GM19468 (cell line): ENCODE results near the gene TFDP1.

Source experiments
- ATAC-seq: cut with Tn5 transposase; IDR thresholded peaks from one replicate; pipeline ENCODE4 v1.9.1; 2021; ENCODE audit warnings: mild to moderate bottlenecking, moderate library complexity, moderate number of reproducible peaks; ENCODE audit not compliant: unreplicated experiment; ENCODE audit errors: extremely low read depth

Gene TFDP1

DNA sequence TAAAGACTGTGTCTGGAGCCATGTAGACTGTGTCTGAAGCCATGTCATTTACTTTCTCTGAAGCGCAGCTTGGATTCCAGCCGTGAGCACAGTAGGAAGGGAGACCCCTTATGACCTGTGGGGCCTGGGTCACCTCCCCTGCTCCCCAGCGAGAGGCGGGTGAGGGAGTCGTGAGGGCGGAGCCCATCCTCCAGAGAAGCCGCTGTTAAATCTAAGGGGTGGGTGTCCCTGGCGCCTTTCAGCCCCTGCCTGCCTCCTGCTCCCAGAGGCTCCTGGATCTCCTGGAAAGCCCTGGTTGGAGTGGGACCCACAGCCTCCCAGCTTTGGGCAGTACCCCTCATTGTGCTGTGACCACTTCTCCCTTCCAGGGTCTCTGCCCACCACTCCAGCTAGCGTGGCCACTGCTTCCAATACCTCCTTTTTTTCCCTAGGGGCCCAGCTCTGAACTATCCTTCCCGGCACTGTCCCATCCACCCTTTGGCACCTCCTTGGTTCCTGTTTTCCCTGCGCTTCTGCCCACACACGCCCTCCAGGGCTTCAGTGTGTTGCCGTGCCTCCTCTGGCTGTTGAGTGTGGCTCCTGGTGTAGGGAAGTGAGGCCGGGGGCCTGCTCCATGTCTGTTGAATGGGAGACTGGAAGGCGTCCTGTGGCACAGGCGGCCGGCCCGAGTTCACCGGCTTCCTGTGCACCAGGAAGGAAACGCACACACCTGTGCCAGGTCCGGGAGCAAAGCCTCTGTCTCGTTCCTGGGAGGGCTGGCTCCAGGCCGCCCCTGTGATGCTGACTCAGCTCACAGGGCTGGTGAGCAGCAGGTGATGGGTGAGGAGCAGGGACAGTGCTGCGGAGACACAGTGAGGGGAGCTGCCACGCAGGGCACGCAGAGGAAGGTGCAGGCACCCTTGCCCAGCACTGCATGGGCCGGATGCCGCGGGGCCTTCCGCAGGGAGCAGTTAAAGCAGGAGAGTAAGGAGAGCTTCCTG is 44.0 kb downstream of the TFDP1 start:
- ATAC-seq: no peak

DNA sequence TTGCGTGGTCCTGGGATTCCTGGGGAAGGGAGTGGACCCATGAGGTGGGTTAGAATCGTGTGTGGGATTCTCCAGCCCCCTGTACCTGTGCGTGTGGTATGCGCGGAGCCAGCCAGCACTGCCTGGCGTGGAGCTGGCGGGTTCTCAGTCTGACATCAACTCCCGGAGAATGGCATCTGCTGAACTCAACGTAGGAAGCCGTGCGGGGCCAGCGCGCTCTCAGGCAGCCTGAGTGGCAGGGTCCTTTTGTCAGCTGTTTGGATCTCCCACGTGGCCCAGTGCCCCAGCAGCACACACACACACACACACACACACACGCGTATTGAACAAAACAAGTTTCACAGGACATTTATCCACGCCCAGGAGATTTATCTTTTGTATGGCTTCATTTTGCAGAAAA is 45.3 kb downstream of the TFDP1 start:
- ATAC-seq: no peak

DNA sequence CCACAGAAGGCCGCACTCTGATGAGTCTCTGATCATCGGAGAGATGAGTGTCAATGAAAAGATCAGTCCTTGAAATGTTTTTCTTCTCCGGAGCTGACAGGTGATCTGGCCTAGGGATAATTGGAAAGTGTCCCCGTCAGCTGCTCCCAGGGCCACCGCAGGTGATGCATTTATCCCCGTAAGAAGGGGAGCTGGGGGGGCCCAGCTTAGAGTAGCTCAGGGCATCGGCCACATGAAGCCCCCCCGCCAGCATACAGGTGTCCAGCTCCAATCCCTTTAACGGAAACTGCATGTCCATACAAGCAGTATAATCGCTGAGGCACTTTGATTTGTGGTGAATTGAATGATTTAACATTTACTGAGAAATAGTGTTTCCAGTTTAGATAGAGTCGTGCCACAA is 45.7 kb downstream of the TFDP1 start:
- ATAC-seq: no peak

DNA sequence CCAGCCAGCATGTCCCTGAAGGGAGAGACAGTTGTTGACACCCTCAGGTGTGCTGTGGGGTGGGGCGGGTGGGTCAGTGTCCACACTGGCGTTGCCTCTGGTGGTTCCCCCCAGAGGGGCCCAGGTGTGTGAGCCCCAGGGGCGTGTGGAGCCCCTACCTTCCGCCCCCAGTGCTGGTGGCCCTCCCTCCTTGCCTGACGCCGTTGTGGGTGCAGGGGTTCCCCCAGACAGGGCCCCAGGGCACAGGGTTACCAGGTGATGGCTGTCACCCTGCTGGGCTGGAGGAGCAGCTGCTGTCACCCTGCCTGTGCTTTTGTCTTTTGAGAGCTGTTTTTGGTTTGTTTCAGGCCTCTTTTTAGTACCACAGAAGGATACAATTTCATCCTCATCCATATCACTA is 46.3 kb downstream of the TFDP1 start:
- no peak for ATAC-seq

DNA sequence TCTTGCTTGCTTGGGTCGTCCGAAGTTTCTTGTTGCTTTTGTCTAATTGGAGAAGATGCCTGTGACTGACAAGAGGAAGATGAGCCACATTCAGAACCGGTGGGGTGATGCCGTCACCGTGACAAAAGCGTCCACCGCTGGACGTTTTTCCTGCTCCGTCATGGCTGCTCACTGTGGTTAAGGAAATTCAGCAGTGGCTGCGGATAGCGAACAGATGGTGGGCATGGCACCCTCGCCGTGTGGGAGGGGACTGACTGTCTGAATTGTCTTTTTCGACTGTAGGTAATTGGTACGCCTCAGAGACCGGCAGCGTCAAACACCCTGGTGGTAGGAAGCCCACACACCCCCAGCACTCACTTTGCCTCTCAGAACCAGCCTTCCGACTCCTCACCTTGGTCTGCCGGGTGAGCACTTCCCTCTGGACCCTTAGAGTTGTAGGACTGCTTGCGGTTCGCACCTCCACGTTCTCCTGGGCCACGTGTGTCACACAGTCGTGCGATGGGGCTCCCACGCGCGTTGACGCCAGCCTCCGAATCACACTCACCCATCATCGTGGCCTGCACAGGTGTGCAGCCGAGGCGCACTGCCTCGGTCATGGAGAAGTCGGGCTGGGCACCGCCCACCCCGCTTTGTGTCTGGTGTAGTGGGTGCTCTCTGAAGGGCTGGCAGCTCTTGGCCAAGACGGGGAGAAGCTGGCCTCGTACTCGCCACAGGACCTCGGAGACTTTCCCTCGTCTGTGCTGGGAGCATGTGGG is 47.0 kb downstream of the TFDP1 start:
- ATAC-seq: no peak

DNA sequence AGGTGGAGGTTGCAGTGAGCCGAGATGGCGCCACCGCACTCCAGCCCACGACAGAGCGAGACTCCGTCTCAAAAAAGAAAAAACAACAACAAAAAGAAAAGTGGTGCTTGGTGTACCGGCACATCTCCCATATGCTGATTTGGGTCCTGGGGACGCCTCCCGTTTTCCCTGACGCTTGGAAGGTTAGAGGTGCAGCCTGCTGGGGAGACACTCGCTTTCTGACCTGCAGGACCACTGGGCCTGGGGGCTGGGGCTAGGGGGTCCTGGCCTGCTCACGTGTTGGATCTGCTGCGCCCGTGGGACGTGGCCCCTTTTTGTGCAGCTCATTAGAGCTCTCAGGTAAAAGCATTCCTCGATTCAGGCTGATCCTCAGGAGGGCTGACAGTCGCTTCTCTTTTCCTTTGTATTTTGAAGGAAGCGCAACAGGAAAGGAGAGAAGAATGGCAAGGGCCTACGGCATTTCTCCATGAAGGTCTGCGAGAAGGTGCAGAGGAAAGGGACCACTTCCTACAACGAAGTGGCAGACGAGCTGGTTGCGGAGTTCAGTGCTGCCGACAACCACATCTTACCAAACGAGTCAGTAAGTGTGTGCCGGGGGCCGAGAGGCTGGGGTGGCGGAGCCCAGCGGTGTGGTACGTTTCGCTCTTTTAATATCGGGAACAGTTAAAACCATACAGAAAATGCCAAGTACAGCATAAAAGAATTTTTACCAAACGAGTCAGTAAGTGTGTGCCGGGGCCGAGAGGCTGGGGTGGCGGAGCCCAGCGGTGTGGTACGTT is 48.3 kb downstream of the TFDP1 start:
- ATAC-seq: no peak

DNA sequence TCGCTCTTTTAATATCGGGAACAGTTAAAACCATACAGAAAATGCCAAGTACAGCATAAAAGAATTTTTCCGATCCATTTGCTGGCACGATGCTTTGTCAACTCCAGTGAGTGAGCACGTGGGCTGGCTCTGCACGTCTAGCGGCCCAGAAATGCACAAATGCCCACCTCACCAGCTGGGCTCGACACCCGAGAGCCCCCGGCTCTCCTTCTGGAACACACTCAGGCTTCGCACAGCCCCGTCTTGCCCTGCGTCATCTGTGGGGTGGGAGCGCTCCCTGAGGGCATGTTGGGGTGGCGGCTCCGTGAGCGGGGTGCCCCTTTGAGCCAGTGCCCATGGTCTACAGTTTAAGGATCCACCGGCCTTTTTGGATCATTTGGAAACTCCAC is 48.9 kb downstream of the TFDP1 start:
- ATAC-seq: no peak

DNA sequence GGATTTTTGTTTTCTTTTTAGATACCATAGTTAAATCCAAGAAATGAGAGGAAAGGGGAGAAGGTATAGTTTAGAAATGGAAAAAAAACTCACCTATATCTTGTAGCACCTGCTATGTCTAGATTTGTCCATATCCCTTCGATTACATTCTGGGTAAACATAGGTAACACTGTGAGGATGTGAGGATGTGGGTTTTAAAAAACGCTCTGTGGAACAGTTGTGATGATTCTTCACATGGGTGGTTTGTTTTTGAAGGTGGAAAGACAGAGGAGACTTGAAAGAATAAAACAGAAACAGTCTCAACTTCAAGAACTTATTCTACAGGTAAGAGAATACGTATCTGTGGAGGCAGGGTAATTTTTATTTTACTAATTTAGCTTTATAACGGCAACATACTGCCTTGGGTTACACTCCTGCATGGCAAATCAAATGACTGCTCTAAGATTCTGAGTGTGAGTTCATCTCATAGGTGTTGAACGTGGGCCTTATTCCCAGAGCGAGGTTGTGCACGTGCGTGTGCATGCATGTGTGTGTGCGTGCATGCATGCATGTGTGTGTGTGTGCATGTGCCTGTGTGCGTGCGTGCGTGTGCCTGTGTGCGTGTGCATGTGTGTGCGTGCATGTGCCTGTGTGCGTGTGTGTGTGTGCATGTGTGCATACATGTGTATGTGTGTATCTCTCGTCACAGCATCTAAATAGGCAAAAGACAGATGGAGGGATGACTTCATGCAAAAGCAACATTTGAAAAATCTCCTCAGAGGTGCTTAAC is 49.9 kb downstream of the TFDP1 start:
- no peak for ATAC-seq

DNA sequence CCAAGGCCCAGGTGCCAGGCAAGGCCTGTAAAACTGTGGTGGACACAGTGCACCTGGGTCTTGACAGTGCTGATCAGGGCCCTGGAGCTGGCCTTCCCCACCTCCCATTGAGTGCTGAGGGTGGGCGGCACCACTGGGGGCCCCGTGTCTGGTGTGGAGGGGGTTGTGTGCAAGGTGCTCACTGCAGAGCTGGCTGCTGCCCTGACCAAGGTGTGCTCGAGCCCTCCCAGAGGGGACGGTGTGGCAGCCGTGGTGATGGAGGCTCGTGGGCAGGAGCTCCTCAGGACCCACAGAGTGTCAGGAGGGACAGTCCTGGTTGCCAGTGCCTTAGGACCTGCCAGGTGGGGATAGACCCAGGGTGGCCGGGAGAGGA is 50.5 kb downstream of the TFDP1 start:
- ATAC-seq: no peak

DNA sequence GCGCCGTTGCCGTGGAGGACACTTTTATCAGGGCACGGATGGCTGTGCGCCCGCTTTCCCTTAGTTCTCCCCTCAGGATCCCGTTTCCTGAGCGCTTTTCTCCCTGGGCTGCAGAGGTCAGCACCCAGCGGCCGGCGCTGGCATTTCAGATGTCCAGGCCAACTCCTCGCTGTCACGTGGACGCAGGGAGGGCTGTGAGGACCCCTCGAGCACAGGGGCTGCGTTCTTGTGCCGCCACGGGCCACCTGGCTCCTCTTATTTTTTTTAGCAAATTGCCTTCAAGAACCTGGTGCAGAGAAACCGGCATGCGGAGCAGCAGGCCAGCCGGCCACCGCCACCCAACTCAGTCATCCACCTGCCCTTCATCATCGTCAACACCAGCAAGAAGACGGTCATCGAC is 51.2 kb downstream of the TFDP1 start:
- ATAC-seq: no peak

DNA sequence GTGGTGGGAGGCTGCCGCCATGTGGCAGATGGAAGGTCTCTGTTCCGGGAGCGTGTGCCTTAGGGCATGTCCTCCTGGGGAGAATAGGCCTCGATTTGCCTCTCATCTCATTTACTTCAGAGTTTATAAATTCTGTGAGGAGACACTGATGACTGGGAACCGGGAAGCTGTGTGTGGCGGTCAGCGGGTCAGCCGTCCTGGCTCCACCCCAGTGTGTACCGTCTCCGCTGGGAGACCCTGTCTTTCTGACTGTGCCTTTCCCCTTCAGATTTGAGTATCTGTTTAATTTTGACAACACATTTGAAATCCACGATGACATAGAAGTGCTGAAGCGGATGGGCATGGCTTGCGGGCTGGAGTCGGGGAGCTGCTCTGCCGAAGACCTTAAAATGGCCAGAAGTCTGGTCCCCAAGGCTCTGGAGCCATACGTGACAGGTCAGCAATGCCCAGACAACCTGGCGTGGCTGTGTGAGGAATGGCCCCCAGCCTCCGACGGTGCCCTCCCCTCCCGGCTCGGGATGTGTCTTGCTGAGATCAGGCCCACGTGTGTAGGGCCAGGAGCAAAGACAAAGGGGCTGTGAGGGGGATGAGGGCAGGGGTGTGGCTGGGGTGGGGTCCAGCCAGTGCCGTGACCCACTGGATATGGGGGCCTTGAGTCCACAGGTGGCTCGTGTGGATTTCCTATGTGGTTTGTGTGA is 51.9 kb downstream of the TFDP1 start:
- ATAC-seq: no peak

DNA sequence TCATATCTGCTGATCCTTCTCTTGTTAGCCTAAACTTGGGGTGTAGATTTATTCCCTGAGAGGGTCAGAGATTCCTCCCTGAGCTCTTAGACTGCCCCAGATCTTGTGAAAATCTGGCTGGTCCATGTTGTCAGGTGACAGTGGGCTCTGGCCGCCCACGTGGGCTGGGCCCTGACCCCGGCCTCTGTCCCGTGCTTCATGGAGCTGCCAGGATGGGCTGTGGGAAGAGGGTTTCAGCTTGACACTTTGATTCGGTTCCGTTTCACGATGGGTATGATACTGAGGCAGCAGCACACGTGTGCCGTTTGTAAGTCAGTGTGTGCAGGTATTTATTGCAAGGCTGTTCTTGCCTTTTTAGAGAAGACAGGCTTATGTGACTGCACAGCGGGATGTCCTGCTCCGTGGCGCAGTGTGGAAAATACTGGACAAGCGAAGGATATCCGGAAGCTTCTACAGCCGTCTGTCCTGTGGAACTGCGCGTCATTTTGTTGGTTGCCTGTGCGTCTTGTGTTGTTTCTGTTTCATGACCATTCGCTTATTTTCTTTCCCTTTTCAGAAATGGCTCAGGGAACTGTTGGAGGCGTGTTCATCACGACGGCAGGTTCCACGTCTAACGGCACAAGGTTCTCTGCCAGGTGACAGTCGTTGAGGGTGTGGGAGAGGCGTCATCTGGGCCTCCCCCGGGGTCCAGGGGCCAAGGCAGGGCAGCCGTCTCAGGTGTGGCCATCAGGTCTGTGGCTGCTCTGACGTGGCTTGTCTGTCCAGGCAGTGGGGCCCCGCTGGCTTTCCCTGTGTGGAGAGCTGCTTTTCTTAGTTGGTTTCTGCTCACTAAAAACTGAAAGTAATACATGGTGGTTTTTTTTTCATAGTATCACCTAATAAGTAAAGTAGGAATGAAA is 53.0 kb downstream of the TFDP1 start:
- ATAC-seq: no peak

DNA sequence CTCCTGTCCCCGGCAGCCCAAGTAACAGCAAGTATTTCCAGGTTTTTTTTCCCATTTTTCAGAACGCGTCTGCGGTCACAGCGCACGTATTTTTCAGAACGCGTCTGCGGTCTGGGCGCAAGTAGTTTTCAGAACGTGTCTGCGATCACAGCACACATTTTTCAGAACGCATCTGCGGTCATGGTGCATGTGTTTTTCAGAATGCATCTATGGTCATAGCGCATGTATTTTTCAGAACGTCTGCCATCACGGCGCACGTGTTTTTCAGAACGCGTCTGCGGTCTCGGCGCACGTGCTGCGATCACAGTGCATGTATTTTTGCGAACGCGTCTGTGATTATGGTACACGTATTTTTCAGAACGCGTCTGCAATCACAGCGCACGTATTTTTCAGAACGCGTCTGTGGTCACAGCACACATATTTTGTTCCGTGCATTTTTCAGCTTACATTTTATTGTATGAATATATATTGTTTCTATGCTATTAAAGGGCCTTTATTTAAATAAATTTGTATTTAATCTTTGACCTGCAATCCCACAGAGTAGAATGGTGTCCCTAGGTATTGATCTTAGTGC is 53.7 kb downstream of the TFDP1 start:
- ATAC-seq: no peak

DNA sequence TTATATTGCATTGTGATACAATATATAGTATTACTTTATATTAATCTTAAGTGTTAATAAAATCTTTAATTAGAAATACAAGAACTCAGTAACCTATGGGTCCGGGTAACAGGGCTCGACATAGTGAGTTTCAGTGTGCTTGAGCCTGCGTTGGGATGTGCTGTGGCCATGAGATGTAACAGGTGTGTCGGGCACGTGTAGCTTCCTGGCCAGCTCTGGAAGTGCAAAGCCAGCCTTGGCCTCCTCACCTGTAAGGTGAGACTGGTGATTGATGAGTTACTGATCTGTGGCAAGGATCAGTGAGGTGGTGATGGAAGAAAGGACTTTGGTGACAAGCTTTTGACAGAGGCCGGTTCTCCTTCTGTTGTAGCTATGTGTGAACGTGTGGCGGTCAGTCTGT is 54.3 kb downstream of the TFDP1 start:
- no peak for ATAC-seq

DNA sequence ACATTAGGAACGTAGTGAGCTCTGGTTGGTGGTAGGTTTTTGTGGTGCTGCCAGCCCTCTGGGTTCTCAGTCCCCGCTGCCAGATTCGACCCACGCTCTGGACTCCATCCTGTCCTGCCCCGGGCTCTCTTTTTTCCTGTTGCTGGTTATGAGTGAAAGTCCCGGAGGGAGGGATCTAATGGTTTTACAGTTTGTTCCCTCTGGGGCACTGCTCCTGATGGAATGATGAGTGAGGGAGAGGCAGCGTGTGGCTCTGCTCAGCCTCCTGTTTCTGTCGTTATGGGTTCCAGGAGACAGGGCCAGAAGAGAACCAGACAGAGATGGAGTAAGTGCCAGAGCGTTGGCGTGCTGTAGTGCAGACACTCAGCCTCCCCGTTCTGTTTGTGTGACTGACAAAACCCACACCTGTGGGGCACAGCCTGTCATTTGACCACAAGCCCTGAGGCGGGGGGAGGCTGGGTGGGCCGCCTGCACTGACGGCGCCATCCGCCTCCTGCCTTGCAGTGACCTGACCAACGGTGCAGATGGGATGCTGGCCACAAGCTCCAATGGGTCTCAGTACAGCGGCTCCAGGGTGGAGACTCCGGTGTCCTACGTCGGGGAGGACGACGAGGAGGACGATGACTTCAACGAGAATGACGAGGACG is 55.2 kb downstream of the TFDP1 start:
- no peak for ATAC-seq

DNA sequence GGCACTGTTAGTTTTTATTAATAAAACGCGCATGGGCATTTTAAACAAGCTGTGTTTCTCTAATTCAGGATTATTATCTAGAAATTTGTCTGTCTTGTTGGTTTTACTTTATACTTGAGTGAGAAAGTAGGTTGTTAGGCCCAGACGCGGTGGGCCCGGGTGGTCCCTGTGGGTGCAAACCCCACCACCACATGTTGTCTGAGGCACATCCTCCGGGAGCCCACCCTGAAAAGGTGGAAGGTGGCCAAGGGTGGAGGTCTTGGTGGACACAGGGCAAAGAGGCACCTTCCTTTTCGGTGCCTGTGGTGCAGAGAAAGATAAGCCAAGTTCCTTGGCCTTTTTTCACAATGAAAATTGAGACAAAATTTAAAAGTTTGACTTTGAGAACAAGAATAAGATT is 56.9 kb downstream of the TFDP1 start:
- ATAC-seq: no peak

DNA sequence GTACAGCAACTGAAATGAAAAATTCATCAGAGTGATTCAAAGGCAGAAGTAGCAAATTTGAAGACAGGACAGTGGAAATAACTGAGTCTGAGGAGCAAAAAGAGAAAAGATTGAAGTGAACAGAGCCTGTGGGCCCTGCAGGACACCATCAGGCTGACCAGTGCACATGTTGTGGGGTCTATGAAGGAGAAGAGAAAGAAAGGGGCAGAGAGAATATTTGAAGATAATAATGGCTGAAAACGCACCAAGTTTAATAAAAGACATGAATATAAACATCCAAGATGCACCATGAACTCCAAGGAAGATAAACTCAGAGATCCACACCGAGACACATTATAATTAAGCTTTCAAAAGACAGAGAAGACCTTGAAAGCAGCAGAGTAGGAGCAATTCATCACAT is 58.0 kb downstream of the TFDP1 start:
- no peak for ATAC-seq

DNA sequence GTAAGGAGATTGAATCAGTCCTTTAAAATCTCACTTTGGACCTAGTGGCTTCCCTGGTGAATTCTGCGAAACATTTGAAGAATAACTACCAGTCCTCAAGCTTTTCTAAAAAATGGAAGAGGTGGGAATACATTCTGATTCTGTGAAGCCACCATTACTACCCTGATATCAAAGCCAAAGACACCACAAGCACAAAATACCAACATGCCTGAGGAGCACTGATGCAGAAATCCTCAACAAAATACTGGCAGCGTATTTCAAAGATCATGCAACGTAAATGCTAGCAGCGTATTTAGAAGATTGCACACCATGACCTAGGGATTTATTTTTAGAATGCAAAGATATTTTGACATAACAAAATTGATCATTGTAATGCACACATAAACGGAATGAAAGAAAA is 59.0 kb downstream of the TFDP1 start:
- no peak for ATAC-seq
